ENCODE results near the gene B3GNT9.

The B3GNT9 gene

GRCh38 chr16:67162506-67163163, 11.8 kb upstream of the B3GNT9 start:
- Histone ChIP-seq H3K27ac (peak overlapping the region; percentile 57 to 73), H3K36me3 (no peaks in the 10 kb centered on the region), H3K4me3 (peak overlapping the region; percentile 47 to 51), H3K27me3 (peaks cover 0 to 45% of the 10 kb centered on the region in 2 donors), H3K9me3 (no peaks in the 10 kb centered on the region), H3K4me1 (peaks cover 4 to 72% (median 62%) of the 10 kb centered on the region in 4 donors)
- intact Hi-C loops (cut with DNase I; ENCODE audit: low total_unique reads) = loop anchor here (5.0 kb wide), 1 partner anchor 280 kb away; the partner anchor contains the start of gene PDP2
- TF ChIP-seq, protein P1, sequence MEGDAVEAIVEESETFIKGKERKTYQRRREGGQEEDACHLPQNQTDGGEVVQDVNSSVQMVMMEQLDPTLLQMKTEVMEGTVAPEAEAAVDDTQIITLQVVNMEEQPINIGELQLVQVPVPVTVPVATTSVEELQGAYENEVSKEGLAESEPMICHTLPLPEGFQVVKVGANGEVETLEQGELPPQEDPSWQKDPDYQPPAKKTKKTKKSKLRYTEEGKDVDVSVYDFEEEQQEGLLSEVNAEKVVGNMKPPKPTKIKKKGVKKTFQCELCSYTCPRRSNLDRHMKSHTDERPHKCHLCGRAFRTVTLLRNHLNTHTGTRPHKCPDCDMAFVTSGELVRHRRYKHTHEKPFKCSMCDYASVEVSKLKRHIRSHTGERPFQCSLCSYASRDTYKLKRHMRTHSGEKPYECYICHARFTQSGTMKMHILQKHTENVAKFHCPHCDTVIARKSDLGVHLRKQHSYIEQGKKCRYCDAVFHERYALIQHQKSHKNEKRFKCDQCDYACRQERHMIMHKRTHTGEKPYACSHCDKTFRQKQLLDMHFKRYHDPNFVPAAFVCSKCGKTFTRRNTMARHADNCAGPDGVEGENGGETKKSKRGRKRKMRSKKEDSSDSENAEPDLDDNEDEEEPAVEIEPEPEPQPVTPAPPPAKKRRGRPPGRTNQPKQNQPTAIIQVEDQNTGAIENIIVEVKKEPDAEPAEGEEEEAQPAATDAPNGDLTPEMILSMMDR (IDR thresholded peaks at IDR 0.05) = no peak
- DNase-seq = no peak

DNA sequence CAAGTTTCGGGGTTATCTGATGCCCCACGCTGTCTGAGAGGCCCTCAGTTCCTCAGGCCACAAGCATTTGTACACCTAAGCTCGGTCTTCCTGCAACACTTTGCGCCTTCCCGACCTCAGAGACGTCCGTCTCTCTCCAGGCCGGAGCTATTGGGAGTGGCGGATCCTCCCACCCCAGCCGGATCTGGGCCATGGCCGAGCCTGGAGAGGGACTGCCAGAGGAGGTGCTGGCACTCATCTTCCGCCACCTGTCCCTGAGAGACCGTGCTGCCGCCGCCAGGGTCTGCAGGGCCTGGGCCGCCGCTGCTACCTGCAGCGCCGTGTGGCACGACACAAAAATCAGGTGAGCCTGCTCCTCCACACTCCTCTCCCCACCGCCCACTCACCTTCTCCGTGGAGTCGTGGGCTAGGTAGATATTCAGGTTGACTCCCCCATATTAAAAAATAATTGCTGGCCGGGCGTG, 10.8 kb upstream of the B3GNT9 start:
- no peaks in the 10 kb centered on the region for H3K9me3 ChIP-seq
- H3K27ac ChIP-seq = no peak overlapping the region
- intact Hi-C loops (cut with DNase I; ENCODE audit: low total_unique reads) = loop anchor here (5.0 kb wide), 1 partner anchor 279 kb away; the partner anchor contains the start of gene PDP2
- DNase-seq = no peak
- H3K4me1 ChIP-seq = peaks cover 4 to 72% (median 62%) of the 10 kb centered on the region in 4 donors
- peak overlapping the region in 1 of 2 donors; percentile 93 for H3K4me3 ChIP-seq
- peaks cover 0 to 45% of the 10 kb centered on the region in 2 donors for H3K27me3 ChIP-seq
- TF ChIP-seq, protein P1 (IDR thresholded peaks at IDR 0.05) = no peak
- H3K36me3 ChIP-seq = no peaks in the 10 kb centered on the region

DNA sequence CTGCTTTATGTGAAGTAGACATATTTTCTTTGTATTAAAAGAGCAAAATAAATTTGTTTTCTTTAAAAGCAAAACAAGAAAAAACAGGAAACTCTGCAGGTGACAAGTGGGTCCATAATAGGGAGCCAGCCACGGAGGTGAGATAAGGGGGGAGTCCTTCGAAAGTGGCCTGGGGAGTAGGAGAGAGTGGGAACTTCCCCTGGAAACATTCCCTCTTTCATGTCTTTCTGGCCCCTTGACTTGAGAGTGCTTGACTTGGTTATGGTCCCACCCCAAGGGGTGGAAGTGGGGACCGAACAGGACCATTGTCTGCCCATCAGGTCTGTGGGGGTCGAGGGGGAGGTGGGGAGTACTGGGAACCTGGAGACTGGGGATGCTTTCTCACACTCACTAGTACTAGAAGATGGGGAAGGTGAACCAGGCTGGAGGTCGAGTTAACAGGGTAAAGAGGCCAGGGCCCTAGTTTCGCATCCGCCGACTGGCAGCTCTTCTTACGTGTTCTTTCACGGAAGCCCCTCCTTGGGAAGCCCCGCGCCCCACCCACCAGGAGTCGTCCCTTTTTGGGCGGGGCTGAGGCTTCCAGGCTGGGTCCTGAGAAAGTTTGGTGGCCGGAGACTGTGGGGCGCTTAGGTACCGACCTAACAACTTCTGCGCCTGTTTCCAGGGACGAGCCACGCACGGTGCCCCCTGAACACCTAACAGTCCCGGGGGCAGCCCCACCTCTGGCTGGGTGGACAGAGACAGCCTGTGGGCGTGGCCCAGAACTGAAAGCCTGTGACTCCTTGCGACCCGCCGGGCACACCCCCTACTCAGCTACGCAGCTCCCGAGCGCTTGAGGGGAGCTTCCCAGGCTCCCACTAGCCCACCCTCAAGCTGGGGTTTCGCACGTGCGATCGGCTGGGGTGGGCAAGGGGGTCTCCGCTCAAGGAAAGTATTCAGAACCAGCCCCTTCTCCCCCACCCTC, 8.1 kb upstream of the B3GNT9 start:
- peaks cover 4 to 66% (median 53%) of the 10 kb centered on the region in 4 donors for H3K4me1 ChIP-seq
- intact Hi-C loops (cut with DNase I; ENCODE audit: low total_unique reads) = loop anchor here (5.0 kb wide), 2 partner anchors 142 to 1082 kb away; no protein-coding TSS in a partner anchor
- peaks cover 0 to 26% of the 10 kb centered on the region in 2 donors for H3K27me3 ChIP-seq
- no peaks in the 10 kb centered on the region for H3K9me3 ChIP-seq
- DNase-seq = no peak
- peak overlapping the region; percentile 70 to 93 for H3K4me3 ChIP-seq
- TF ChIP-seq, protein P1 (IDR thresholded peaks at IDR 0.05) = no peak
- H3K36me3 ChIP-seq = no peaks in the 10 kb centered on the region
- peak overlapping the region; percentile 71 to 80 for H3K27ac ChIP-seq

- Histone ChIP-seq H3K27ac (no peak overlapping the region), H3K4me1 (peaks cover 4 to 57% (median 44%) of the 10 kb centered on the region in 4 donors), H3K27me3 (peaks cover 0 to 19% of the 10 kb centered on the region in 2 donors), H3K9me3 (no peaks in the 10 kb centered on the region), H3K4me3 (no peak overlapping the region), H3K36me3 (no peaks in the 10 kb centered on the region)
- no peak for DNase-seq
- intact Hi-C loops (cut with DNase I; ENCODE audit: low total_unique reads) = loop anchor here (5.0 kb wide), 2 partner anchors 141 to 1081 kb away; no protein-coding TSS in a partner anchor
- TF ChIP-seq, protein P1 (IDR thresholded peaks at IDR 0.05) = no peak
Observed at GRCh38 chr16:67157892-67158635, 7.3 kb upstream of the B3GNT9 start.

Data from tibial artery (tissue), 4 donors.